DND-41 (cell line): Measurements from ENCODE around the gene HLA-DPB1.

Experiments used
- EZH2 ChIP-seq: IDR thresholded peaks from 3 replicates; pipeline ENCODE4 v1.6.1; 2012; ENCODE audit warnings: borderline replicate concordance, low read depth, mild to moderate bottlenecking, moderate library complexity, low read length, inconsistent platforms; ENCODE audit not compliant: severe bottlenecking
- TF ChIP-seq, protein P1 (sequence below): IDR thresholded peaks from 2 replicates; pipeline ENCODE4 v1.5.1; 2012; ENCODE audit warnings: borderline replicate concordance, low read length, moderate library complexity, mild to moderate bottlenecking; ENCODE audit not compliant: poor library complexity, severe bottlenecking; ENCODE audit errors: extremely low read depth

DNA sequence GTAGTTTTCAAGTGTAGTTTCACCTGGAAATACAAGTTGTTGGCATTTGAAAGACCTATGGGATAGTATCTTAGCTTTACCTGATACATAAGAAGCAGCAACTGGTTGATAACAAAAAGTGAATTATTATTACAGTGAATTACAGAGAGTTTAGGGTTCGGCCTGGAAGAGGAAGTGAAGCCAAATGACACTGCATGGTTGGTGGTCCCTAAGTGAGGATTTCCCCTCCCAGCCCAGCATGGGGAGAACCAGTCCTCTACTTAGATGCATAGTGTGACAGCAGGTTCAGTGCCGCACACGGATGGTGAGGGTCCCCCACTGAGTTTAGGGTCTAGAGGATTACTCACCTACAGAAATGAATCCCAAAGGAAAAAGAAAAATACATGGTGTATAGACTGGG lies 18.1 kb downstream of the HLA-DPB1 start:
- TF ChIP-seq, protein P1, sequence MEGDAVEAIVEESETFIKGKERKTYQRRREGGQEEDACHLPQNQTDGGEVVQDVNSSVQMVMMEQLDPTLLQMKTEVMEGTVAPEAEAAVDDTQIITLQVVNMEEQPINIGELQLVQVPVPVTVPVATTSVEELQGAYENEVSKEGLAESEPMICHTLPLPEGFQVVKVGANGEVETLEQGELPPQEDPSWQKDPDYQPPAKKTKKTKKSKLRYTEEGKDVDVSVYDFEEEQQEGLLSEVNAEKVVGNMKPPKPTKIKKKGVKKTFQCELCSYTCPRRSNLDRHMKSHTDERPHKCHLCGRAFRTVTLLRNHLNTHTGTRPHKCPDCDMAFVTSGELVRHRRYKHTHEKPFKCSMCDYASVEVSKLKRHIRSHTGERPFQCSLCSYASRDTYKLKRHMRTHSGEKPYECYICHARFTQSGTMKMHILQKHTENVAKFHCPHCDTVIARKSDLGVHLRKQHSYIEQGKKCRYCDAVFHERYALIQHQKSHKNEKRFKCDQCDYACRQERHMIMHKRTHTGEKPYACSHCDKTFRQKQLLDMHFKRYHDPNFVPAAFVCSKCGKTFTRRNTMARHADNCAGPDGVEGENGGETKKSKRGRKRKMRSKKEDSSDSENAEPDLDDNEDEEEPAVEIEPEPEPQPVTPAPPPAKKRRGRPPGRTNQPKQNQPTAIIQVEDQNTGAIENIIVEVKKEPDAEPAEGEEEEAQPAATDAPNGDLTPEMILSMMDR = no peak
- TF ChIP-seq EZH2 = no peak
